G401.6 (cell line): ENCODE results near the gene SLC6A7.
"Not testable (repeated sequence)": the region's sequence is repeated elsewhere in the genome, so short reads cannot be mapped to it uniquely, and the experiment has no call there.

Experiments used
- FAIRE-seq: peaks from 2 replicates; lab custom pipeline; 2012; peaks lifted over from hg19 to GRCh38; lab: Jason Lieb, UNC

The SLC6A7 gene

GRCh38 chr5:150219142-150219541 lies 29.3 kb downstream of the SLC6A7 start:
- no peak for FAIRE-seq

- no peak for FAIRE-seq
These were observed 30.0 kb downstream of the SLC6A7 start for GRCh38 chr5:150219861-150220260.

- FAIRE-seq = no peak
These were observed 31.6 kb downstream of the SLC6A7 start for GRCh38 chr5:150221471-150221870.

- FAIRE-seq = no peak
These were observed 33.0 kb downstream of the SLC6A7 start for GRCh38 chr5:150222906-150223305.

- FAIRE-seq = no peak
These were observed 33.6 kb downstream of the SLC6A7 start for GRCh38 chr5:150223474-150223873.

- no peak for FAIRE-seq
These were observed 34.7 kb downstream of the SLC6A7 start for GRCh38 chr5:150224483-150225027.

- no peak for FAIRE-seq
These were observed 37.2 kb downstream of the SLC6A7 start for GRCh38 chr5:150227036-150227435.

- FAIRE-seq = no peak
These were observed 37.9 kb downstream of the SLC6A7 start for GRCh38 chr5:150227606-150228273.

GRCh38 chr5:150229571-150229970 lies 39.7 kb downstream of the SLC6A7 start:
- FAIRE-seq = no peak

GRCh38 chr5:150230842-150231241 lies 41.0 kb downstream of the SLC6A7 start:
- no peak for FAIRE-seq

- FAIRE-seq = not testable (repeated sequence)
These were observed 43.8 kb downstream of the SLC6A7 start for GRCh38 chr5:150233706-150234105.

GRCh38 chr5:150234576-150235499 lies 45.0 kb downstream of the SLC6A7 start:
- FAIRE-seq = no peak

- no peak for FAIRE-seq
These were observed 45.6 kb downstream of the SLC6A7 start for GRCh38 chr5:150235500-150235854.

- FAIRE-seq = no peak
These were observed 46.5 kb downstream of the SLC6A7 start for GRCh38 chr5:150236313-150236712.

- FAIRE-seq = no peak
These were observed 47.3 kb downstream of the SLC6A7 start for GRCh38 chr5:150236981-150237754.

GRCh38 chr5:150238646-150239045 lies 48.8 kb downstream of the SLC6A7 start:
- FAIRE-seq = no peak

GRCh38 chr5:150239099-150239793 lies 49.4 kb downstream of the SLC6A7 start:
- no peak for FAIRE-seq

- no peak for FAIRE-seq
These were observed 49.9 kb downstream of the SLC6A7 start for GRCh38 chr5:150239794-150240122.

GRCh38 chr5:150241298-150242160 lies 51.7 kb downstream of the SLC6A7 start:
- FAIRE-seq = no peak

- no peak for FAIRE-seq
These were observed 52.5 kb downstream of the SLC6A7 start for GRCh38 chr5:150242251-150242894.

- FAIRE-seq = no peak
These were observed 53.7 kb downstream of the SLC6A7 start for GRCh38 chr5:150243590-150243989.
